HL-60 (cell line): ENCODE results near the gene TRIP11.

ENCODE experiments used
- DNase-seq, 2 experiments: peaks; one replicate each; pipeline ENCODE4 v3.0.0-alpha.2; 2010 to 2020; ENCODE audit warnings: low read depth in 1 of 2, low spot score in 1 of 2
- H3K27ac ChIP-seq: fragments of 250-450 bp; sonication (Bioruptor Pico); replicated peaks from 2 replicates; pipeline ENCODE4 v1.5.1; 2020; ENCODE audit warnings: mild to moderate bottlenecking, moderate library complexity
- H3K27me3 ChIP-seq: fragments of 250-450 bp; sonication (Bioruptor Pico); 2 replicates; pipeline ENCODE4 v1.5.1; 2021; ENCODE audit warnings: mild to moderate bottlenecking, moderate library complexity; ENCODE audit not compliant: insufficient read depth, poor library complexity, severe bottlenecking
- H3K4me3 ChIP-seq: replicated peaks from 2 replicates; pipeline ENCODE4 v1.5.1; 2011; ENCODE audit warnings: mild to moderate bottlenecking, control low read depth, low read length; ENCODE audit not compliant: insufficient read depth
- POLR2AphosphoS5 ChIP-seq: IDR thresholded peaks from 2 replicates; pipeline ENCODE4 v1.6.1; 2012; ENCODE audit warnings: low read depth

The TRIP11 gene

GRCh38 chr14:91918186-91918883 lies 121.5 kb downstream of the TRIP11 start:
- Histone ChIP-seq H3K27ac (no peak overlapping the region), H3K4me3 (no peak overlapping the region), H3K27me3 (peaks cover under 1% of the 10 kb centered on the region)
- no peak for TF ChIP-seq POLR2AphosphoS5
- no peak for DNase-seq
